Hepatocyte (in vitro differentiated cells): Measurements from ENCODE around the gene TAP1.

Experiments used
- CTCF ChIP-seq: fragments of 200-600 bp; sonication (generic); IDR thresholded peaks from 2 replicates; pipeline ENCODE4 v1.5.1; 2016; ENCODE audit warnings: antibody characterized with exemption, mild to moderate bottlenecking; ENCODE audit not compliant: poor library complexity
- EZH2 ChIP-seq: fragments of 200-600 bp; sonication (generic); IDR thresholded peaks from 2 replicates; pipeline ENCODE4 v1.6.1; 2016; ENCODE audit warnings: antibody characterized with exemption, mild to moderate bottlenecking, borderline replicate concordance
- EZH2phosphoT487 ChIP-seq: fragments of 200-600 bp; sonication (generic); IDR thresholded peaks from one replicate; pipeline ENCODE4 v1.6.1; 2018; ENCODE audit warnings: antibody characterized with exemption, mild to moderate bottlenecking, low read depth, moderate library complexity; ENCODE audit not compliant: unreplicated experiment, severe bottlenecking

GRCh38 chr6:32807020-32807580 lies 46.4 kb downstream of the TAP1 start:
- TF ChIP-seq CTCF: no peak
- no peak for TF ChIP-seq EZH2phosphoT487
- no peak for TF ChIP-seq EZH2
